ENCODE measurements around the gene CEP55. TPM values are rescaled to one million over a fixed set of nuclear protein-coding genes. Genes with fewer than 3 reads are reported as not detected.

The CEP55 gene
- total RNA-seq, 1 donor from 2014 or later = 8.9 TPM

- DNase-seq = no peak
These were observed 70.2 kb downstream of the CEP55 start, which contains the start of gene FFAR4 for GRCh38 chr10:93566435-93567276. Gene FFAR4, plus strand, starts transcription at chr10:93566665. Its CDS starts 56 bp downstream, at chr10:93566721.

DNA sequence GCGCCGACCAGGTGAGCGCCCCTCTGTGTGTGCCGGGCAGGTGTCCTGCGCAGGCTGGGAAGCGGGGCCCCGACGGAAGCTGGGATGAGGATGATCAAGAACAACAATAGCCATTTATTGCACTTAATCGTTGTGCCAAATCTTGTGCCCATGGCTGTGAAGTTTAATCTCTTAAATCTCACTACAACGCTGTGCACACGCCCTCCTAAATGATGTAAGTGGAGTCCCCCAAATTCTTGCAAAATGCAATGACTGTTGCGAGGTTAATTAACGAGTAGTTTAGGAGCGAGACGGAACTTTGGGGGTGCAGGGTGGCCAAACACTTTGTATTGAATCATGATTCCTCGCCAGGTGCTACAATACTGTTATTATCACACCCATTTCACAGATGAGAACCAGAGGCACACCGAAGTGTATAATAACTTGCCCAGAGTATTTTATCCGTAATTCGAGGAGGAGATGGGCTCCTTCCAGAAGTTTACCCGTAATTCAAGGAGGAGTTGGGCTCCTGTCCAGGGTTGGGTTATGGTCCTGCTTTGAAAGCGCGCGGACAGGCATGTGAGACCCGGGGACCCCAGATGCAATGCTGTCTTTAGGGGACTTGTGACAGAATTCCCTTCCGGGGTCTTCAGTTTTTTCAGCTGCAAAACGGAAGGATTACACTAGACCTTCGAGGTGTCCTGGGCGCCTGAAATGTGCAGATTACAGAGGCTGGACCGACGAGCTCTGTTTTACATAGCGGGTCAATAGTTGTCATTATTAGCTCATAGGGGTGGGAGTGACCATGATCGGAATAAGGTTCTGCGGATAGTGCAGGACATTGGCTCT lies 71.1 kb downstream of the CEP55 start:
- no peak for DNase-seq

- DNase-seq = no peak
These were observed 71.6 kb downstream of the CEP55 start for GRCh38 chr10:93568105-93568390.

DNA sequence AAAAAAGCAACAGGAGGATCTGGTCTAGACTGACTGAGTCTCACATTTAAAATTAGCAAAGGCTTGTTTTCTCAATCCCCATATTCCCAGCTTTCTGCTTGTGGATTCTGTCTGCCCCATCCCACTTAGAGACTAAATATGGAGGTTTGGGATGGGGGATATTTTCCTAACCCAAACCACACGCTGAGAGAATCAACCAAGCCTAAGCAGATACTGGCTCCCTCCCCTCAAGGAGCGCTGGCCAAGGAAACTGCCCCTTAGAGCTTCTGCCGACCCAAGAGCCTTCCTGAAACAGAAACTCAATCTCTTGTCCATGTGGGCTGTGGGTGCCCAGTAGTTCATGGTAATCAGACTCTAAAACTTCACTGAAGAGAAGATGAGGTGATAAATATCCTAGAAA lies 74.0 kb downstream of the CEP55 start:
- DNase-seq = no peak

DNA sequence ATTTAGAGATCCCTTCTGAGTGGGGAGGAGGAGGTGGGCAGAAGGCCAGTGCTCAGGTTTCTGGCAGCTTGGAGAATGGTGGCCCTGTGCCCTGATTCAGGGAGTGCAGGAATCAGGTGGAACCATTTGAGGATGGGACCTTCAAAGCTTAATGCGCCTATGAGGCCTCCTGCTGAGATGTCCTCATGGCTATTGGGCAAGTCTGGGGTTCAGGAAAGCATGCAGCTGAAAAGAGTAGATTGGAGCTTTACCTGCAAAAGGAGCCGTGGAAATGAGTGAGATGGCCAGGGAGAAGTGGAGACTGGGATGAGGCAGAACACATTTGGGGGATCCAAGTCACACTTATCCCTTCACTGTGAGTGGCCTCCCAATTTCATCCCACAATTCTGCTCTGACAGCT lies 76.2 kb downstream of the CEP55 start:
- DNase-seq = no peak

GRCh38 chr10:93573051-93573909 lies 76.9 kb downstream of the CEP55 start:
- no peak for DNase-seq

GRCh38 chr10:93573924-93574323 lies 77.5 kb downstream of the CEP55 start:
- DNase-seq = no peak

DNA sequence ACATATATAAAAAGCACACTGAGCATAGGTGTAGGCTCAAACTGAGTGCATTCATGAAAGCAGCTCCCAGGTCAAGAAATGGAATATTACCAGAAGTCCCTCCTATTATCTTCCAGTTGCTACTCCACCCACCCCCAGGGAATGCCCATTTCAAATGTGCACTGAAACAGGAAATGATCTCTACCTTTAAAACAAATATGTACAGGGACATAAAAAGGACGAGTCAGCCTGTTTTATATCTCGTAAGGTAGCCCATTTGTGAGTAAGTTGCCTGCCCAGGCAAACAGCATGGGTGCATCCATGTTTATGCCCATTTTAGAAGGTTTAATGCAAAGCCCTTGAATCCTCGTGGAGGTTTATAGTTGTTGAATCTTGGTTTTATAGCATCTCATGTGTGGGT lies 80.5 kb downstream of the CEP55 start:
- DNase-seq = no peak

- DNase-seq = no peak
These were observed 81.2 kb downstream of the CEP55 start for GRCh38 chr10:93577565-93577964.

Small RNAs within 50 kb of the gene (small RNA-seq; reads per million reads assigned to genes)
- gene RNA5SP323 (ENCODE audit: low replicate concordance) = not detected

Other genes starting within 250 kb of the CEP55 start
- gene MYOF, start 14.3 kb upstream of the CEP55 start, total RNA-seq = 87.9 TPM
- not detected for gene FFAR4, start 70.1 kb downstream of the CEP55 start, total RNA-seq
- 2.8 TPM for gene RBP4, start 104.6 kb downstream of the CEP55 start, total RNA-seq
- gene PDE6C, start 115.9 kb downstream of the CEP55 start, total RNA-seq = not detected
- 19.1 TPM for gene FRA10AC1, start 206.0 kb downstream of the CEP55 start, total RNA-seq

All from tongue (tissue), 3 donors.